ENCODE results near the gene MRPS31.

GRCh38 chr13:40779049-40779448 lies 8.1 kb upstream of the MRPS31 start:
- TF ChIP-seq CTCF (IDR thresholded peaks at IDR 0.05), result no peak
- no peak for TF ChIP-seq POLR2A (IDR thresholded peaks at IDR 0.05)

Measured in prostate gland (tissue), 2 donors.